Mammary epithelial cell (primary cell): ENCODE results near the gene CFAP221.

Experiments used
- EZH2 ChIP-seq: IDR thresholded peaks from 2 replicates; pipeline ENCODE4 v1.6.1; 2012; ENCODE audit warnings: low read length, inconsistent platforms, borderline replicate concordance
- TF ChIP-seq, protein P1 (sequence below), 2 donors: IDR thresholded peaks in 1 of 2; conservative IDR thresholded peaks in 1 of 2; 2 replicates each; pipeline ENCODE4 v1.5.1; 2011 to 2012; ENCODE audit warnings: inconsistent platforms in 2 of 2, low read length in 2 of 2, mild to moderate bottlenecking in 2 of 2, control low read depth in 1 of 2, low read depth in 1 of 2; ENCODE audit not compliant: insufficient read depth in 1 of 2; ENCODE audit errors: extremely low read depth in 1 of 2

DNA sequence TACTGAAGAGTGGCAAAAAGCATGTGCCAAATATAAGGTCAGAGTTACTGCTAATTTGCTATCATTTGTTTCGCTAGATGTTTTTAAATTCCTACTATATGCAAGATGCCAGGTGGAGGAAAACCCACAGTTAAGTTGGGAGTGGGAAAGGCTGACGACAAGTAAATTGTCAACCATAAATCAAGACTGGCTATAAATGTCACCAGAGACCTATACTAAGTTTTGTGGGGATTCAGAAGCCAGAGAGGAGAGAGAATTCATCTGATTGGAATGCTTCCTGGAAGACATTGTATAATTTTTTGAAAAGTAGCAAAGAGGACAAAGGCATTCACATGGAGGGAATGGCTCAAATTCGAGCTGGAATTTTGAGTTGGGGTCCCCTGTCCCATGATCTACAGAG, 64.3 kb downstream of the CFAP221 start:
- TF ChIP-seq, protein P1, sequence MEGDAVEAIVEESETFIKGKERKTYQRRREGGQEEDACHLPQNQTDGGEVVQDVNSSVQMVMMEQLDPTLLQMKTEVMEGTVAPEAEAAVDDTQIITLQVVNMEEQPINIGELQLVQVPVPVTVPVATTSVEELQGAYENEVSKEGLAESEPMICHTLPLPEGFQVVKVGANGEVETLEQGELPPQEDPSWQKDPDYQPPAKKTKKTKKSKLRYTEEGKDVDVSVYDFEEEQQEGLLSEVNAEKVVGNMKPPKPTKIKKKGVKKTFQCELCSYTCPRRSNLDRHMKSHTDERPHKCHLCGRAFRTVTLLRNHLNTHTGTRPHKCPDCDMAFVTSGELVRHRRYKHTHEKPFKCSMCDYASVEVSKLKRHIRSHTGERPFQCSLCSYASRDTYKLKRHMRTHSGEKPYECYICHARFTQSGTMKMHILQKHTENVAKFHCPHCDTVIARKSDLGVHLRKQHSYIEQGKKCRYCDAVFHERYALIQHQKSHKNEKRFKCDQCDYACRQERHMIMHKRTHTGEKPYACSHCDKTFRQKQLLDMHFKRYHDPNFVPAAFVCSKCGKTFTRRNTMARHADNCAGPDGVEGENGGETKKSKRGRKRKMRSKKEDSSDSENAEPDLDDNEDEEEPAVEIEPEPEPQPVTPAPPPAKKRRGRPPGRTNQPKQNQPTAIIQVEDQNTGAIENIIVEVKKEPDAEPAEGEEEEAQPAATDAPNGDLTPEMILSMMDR (conservative IDR thresholded peaks at IDR 0.05 in 1 of 2, IDR thresholded peaks at IDR 0.05 in 1 of 2; ENCODE audit: extremely low read depth in 1 of 2, insufficient read depth in 1 of 2, low read depth in 1 of 2, low read length in 2 of 2): no peak
- TF ChIP-seq EZH2: no peak
